Liver (tissue), 9 donors: Measurements from ENCODE around the gene HNRNPL. TPM values are rescaled to one million over a fixed set of nuclear protein-coding genes. Genes with fewer than 3 reads are reported as not detected.
"Not testable (repeated sequence)": the region's sequence is repeated elsewhere in the genome, so short reads cannot be mapped to it uniquely, and the experiment has no call there.

Experiments
- DNase-seq: peaks from one replicate; pipeline ENCODE4 v3.0.0-alpha.2; 2017; ENCODE audit warnings: low spot score
- H3K27ac ChIP-seq, 2 donors: one replicate each; pipeline ENCODE4 v1.7.0; 2013; ENCODE audit warnings: inconsistent platforms in 2 of 2, low read length in 2 of 2, control low read depth in 1 of 2, low read depth in 1 of 2, mild to moderate bottlenecking in 1 of 2
- H3K27me3 ChIP-seq, 4 donors: one replicate each; pipeline versions ENCODE4 v1.6.1 to v1.7.0; 2013; ENCODE audit warnings: low read length in 3 of 4, inconsistent platforms in 1 of 4, mild to moderate bottlenecking in 1 of 4, moderate library complexity in 1 of 4; ENCODE audit not compliant: control insufficient read depth in 4 of 4, insufficient read depth in 4 of 4
- H3K36me3 ChIP-seq, 4 donors: one replicate each; pipeline versions ENCODE4 v1.6.1 to v1.7.0; 2013; ENCODE audit warnings: low read length in 3 of 4, mild to moderate bottlenecking in 3 of 4, low read depth in 1 of 4, moderate library complexity in 1 of 4; ENCODE audit not compliant: control insufficient read depth in 4 of 4, insufficient read depth in 3 of 4
- H3K4me1 ChIP-seq, 4 donors: one replicate each; pipeline versions ENCODE4 v1.6.1 to v1.7.0; 2013; ENCODE audit warnings: low read length in 3 of 4, mild to moderate bottlenecking in 3 of 4, moderate library complexity in 1 of 4; ENCODE audit not compliant: control insufficient read depth in 4 of 4, insufficient read depth in 4 of 4
- H3K4me3 ChIP-seq, 3 donors: one replicate each; pipeline versions ENCODE4 v1.6.1 to v1.7.0; 2013; ENCODE audit warnings: low read length in 3 of 3, control low read depth in 1 of 3, low read depth in 1 of 3, mild to moderate bottlenecking in 1 of 3
- H3K9ac ChIP-seq, 2 donors: one replicate each; pipeline ENCODE4 v1.7.0; 2013; ENCODE audit warnings: low read length in 2 of 2, mild to moderate bottlenecking in 2 of 2, moderate library complexity in 2 of 2, control low read depth in 1 of 2, low read depth in 1 of 2
- H3K9me3 ChIP-seq, 4 donors: one replicate each; pipeline versions ENCODE4 v1.6.1 to v1.7.0; 2013; ENCODE audit warnings: low read length in 3 of 4; ENCODE audit not compliant: control insufficient read depth in 4 of 4
- ATF3 ChIP-seq: IDR thresholded peaks from 2 replicates; pipeline ENCODE4 v1.6.1; 2016; ENCODE audit warnings: antibody characterized with exemption
- CTCF ChIP-seq: fragments of 150-350 bp; IDR thresholded peaks from 2 replicates; pipeline ENCODE4 v1.5.1; 2017; ENCODE audit warnings: improper control_type of control experiment, low read depth, low read length; ENCODE audit not compliant: missing input control
- EGR1 ChIP-seq, 2 donors: IDR thresholded peaks; 2 replicates each; pipeline ENCODE4 v1.6.1; 2016 to 2018; ENCODE audit warnings: antibody characterized with exemption in 2 of 2, low read depth in 2 of 2
- FOXA1 ChIP-seq: IDR thresholded peaks from 2 replicates; pipeline ENCODE4 v1.6.1; 2016; ENCODE audit warnings: antibody characterized with exemption
- FOXA2 ChIP-seq: IDR thresholded peaks from 2 replicates; pipeline ENCODE4 v1.6.1; 2016; ENCODE audit warnings: antibody characterized with exemption
- GABPA ChIP-seq, 2 donors: IDR thresholded peaks in 1 of 2; conservative IDR thresholded peaks in 1 of 2; 2 replicates each; pipeline ENCODE4 v1.6.1; 2016; ENCODE audit warnings: antibody characterized with exemption in 2 of 2, mild to moderate bottlenecking in 1 of 2, moderate library complexity in 1 of 2
- HNF4A ChIP-seq, 2 donors: conservative IDR thresholded peaks; 2 replicates each; pipeline ENCODE4 v1.6.1; 2016; ENCODE audit warnings: antibody characterized with exemption in 2 of 2, mild to moderate bottlenecking in 2 of 2
- HNF4G ChIP-seq: IDR thresholded peaks from 2 replicates; pipeline ENCODE4 v1.6.1; 2016; ENCODE audit warnings: antibody characterized with exemption
- JUND ChIP-seq, 2 donors: IDR thresholded peaks; 2 replicates each; pipeline ENCODE4 v1.6.1; 2016; ENCODE audit warnings: antibody characterized with exemption in 2 of 2
- MAX ChIP-seq: IDR thresholded peaks from 2 replicates; pipeline ENCODE4 v1.6.1; 2016; ENCODE audit warnings: antibody characterized with exemption
- NR2F2 ChIP-seq: IDR thresholded peaks from 2 replicates; pipeline ENCODE4 v1.6.1; 2016; ENCODE audit warnings: antibody characterized with exemption
- RAD21 ChIP-seq, 2 donors: IDR thresholded peaks; 2 replicates each; pipeline ENCODE4 v1.6.1; 2016; ENCODE audit warnings: antibody characterized with exemption in 2 of 2, mild to moderate bottlenecking in 2 of 2
- REST ChIP-seq: IDR thresholded peaks from 2 replicates; pipeline ENCODE4 v1.6.1; 2016; ENCODE audit warnings: antibody characterized with exemption, mild to moderate bottlenecking
- RXRA ChIP-seq, 2 donors: IDR thresholded peaks; 2 replicates each; pipeline ENCODE4 v1.6.1; 2017 to 2018; ENCODE audit warnings: antibody characterized with exemption in 2 of 2, mild to moderate bottlenecking in 1 of 2
- SP1 ChIP-seq: IDR thresholded peaks from 2 replicates; pipeline ENCODE4 v1.6.1; 2018; ENCODE audit warnings: antibody characterized with exemption, mild to moderate bottlenecking
- TAF1 ChIP-seq: conservative IDR thresholded peaks from 2 replicates; pipeline ENCODE4 v1.6.1; 2016; ENCODE audit warnings: antibody characterized with exemption, mild to moderate bottlenecking
- YY1 ChIP-seq: IDR thresholded peaks from 2 replicates; pipeline ENCODE4 v1.6.1; 2016; ENCODE audit warnings: antibody characterized with exemption, mild to moderate bottlenecking
- ZBTB33 ChIP-seq: IDR thresholded peaks from 2 replicates; pipeline ENCODE4 v1.6.1; 2016; ENCODE audit warnings: antibody characterized with exemption
- WGBS: extraction: QIAGEN DNeasy Blood & Tissue Kit; methylation state at CpG from one replicate; pipeline ENCODE4 v1.1.7; 2013; 5-methylcytosine and 5-hydroxymethylcytosine counted together
- polyA plus RNA-seq, 2 donors: library from polyadenylated mRNA; stranded (reverse) in 1 of 2; unstranded in 1 of 2; fragments of 200-250 nt in 1 of 2; fragments of >200 nt in 1 of 2; fragmentation: Nextera tagmentation in 1 of 2; extraction: Ambion mirVana in 1 of 2; gene quantifications; one replicate each; pipeline versions ENCODE4 v1.2.1 to v1.2.3, GENCODE V29; 2013 to 2015
- total RNA-seq, 2 donors: library from RNA; depleted of rRNA; stranded (reverse); fragments of >200 nt; gene quantifications; one replicate each; pipeline ENCODE4 v1.2.3, GENCODE V29; 2014
- donor health status: healthy.
- donor health status: healthy.
- donor health status: healthy.
- donor health status: healthy.
- donor health status: healthy.

HNRNPL gene
- total and polyA plus RNA-seq, 4 donors, result 50.4 to 166 (median 95.6) TPM

- H3K9ac ChIP-seq, result no peak overlapping the region
- TF ChIP-seq FOXA2 (no peak), HNF4G (no peak), ATF3 (no peak), JUND (IDR thresholded peaks at IDR 0.05) (no peak), FOXA1 (no peak), HNF4A (conservative IDR thresholded peaks at IDR 0.05) (peak in 1 of 2 donors; percentile 44), ZBTB33 (no peak), TAF1 (no peak), NR2F2 (no peak), RAD21 (IDR thresholded peaks at IDR 0.05) (peak in 1 of 2 donors; percentile 65), EGR1 (IDR thresholded peaks at IDR 0.05; ENCODE audit: low read depth in 2 of 2) (no peak), YY1 (no peak), GABPA (IDR thresholded peaks at IDR 0.05 in 1 of 2, conservative IDR thresholded peaks at IDR 0.05 in 1 of 2) (no peak), MAX (no peak), REST (no peak), CTCF (peak; percentile 22), RXRA (IDR thresholded peaks at IDR 0.05) (peak in 1 of 2 donors; percentile 55), SP1 (no peak)
- H3K4me1 ChIP-seq, result peaks cover 0 to 6% (median 2%) of the 10 kb centered on the region in 4 donors
- peak overlapping the region in 1 of 3 donors; percentile 15 for H3K4me3 ChIP-seq
- peak; percentile 66 for DNase-seq
- H3K9me3 ChIP-seq, result no peaks in the 10 kb centered on the region
- no peaks in the 10 kb centered on the region for H3K36me3 ChIP-seq
- H3K27me3 ChIP-seq, result no peaks in the 10 kb centered on the region
- 22% methylated on average over 64 of the region's 71 CpGs for WGBS
- no peak overlapping the region for H3K27ac ChIP-seq
Measured at GRCh38 chr19:38792250-38793111, 57.3 kb downstream of the HNRNPL start.

- not testable (repeated sequence) for H3K4me1 ChIP-seq, H3K36me3 ChIP-seq, H3K9ac ChIP-seq, DNase-seq, H3K27me3 ChIP-seq, H3K27ac ChIP-seq, H3K4me3 ChIP-seq, H3K9me3 ChIP-seq
- WGBS, result no CpG with 5 or more reads among the region's 40 CpGs
Measured at GRCh38 chr19:38791451-38792064, 58.2 kb downstream of the HNRNPL start.

GRCh38 chr19:38790507-38791403 lies 59.0 kb downstream of the HNRNPL start:
- not testable (repeated sequence) for H3K36me3 ChIP-seq, H3K4me3 ChIP-seq, H3K27me3 ChIP-seq, H3K27ac ChIP-seq, H3K9ac ChIP-seq, H3K9me3 ChIP-seq, DNase-seq, H3K4me1 ChIP-seq
- WGBS, result 88% methylated on average over 17 of the region's 49 CpGs
